ENCODE data around the gene TMEM101. TPM values are rescaled to one million over a fixed set of nuclear protein-coding genes. Genes with fewer than 3 reads are reported as not detected.

Gene TMEM101
- total and polyA plus RNA-seq, 2 of the 8 experiments (the other 6 are each of a cell fraction or from before 2014, with no cell fraction given): 16.1 to 44.7 TPM

DNA sequence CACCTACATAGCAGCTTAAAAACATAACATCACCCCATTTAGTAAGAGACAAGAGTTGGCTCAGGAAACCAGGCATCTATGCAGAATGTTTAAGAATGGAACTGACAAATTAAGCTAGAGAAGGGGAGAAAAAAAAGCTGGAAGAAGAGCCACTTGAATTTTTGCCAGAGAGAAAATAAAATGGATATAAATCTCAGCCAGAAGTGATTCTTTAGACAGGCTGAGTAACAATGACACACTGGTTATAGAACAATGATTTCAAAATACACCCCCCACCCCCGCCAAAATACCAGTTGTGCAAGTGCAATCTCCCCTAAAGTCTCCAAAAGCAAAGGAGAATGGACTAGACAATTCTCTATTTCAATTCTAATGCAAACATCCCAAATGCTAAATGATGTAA, 29.3 kb upstream of the TMEM101 start (continued):
- TF ChIP-seq, protein P1, sequence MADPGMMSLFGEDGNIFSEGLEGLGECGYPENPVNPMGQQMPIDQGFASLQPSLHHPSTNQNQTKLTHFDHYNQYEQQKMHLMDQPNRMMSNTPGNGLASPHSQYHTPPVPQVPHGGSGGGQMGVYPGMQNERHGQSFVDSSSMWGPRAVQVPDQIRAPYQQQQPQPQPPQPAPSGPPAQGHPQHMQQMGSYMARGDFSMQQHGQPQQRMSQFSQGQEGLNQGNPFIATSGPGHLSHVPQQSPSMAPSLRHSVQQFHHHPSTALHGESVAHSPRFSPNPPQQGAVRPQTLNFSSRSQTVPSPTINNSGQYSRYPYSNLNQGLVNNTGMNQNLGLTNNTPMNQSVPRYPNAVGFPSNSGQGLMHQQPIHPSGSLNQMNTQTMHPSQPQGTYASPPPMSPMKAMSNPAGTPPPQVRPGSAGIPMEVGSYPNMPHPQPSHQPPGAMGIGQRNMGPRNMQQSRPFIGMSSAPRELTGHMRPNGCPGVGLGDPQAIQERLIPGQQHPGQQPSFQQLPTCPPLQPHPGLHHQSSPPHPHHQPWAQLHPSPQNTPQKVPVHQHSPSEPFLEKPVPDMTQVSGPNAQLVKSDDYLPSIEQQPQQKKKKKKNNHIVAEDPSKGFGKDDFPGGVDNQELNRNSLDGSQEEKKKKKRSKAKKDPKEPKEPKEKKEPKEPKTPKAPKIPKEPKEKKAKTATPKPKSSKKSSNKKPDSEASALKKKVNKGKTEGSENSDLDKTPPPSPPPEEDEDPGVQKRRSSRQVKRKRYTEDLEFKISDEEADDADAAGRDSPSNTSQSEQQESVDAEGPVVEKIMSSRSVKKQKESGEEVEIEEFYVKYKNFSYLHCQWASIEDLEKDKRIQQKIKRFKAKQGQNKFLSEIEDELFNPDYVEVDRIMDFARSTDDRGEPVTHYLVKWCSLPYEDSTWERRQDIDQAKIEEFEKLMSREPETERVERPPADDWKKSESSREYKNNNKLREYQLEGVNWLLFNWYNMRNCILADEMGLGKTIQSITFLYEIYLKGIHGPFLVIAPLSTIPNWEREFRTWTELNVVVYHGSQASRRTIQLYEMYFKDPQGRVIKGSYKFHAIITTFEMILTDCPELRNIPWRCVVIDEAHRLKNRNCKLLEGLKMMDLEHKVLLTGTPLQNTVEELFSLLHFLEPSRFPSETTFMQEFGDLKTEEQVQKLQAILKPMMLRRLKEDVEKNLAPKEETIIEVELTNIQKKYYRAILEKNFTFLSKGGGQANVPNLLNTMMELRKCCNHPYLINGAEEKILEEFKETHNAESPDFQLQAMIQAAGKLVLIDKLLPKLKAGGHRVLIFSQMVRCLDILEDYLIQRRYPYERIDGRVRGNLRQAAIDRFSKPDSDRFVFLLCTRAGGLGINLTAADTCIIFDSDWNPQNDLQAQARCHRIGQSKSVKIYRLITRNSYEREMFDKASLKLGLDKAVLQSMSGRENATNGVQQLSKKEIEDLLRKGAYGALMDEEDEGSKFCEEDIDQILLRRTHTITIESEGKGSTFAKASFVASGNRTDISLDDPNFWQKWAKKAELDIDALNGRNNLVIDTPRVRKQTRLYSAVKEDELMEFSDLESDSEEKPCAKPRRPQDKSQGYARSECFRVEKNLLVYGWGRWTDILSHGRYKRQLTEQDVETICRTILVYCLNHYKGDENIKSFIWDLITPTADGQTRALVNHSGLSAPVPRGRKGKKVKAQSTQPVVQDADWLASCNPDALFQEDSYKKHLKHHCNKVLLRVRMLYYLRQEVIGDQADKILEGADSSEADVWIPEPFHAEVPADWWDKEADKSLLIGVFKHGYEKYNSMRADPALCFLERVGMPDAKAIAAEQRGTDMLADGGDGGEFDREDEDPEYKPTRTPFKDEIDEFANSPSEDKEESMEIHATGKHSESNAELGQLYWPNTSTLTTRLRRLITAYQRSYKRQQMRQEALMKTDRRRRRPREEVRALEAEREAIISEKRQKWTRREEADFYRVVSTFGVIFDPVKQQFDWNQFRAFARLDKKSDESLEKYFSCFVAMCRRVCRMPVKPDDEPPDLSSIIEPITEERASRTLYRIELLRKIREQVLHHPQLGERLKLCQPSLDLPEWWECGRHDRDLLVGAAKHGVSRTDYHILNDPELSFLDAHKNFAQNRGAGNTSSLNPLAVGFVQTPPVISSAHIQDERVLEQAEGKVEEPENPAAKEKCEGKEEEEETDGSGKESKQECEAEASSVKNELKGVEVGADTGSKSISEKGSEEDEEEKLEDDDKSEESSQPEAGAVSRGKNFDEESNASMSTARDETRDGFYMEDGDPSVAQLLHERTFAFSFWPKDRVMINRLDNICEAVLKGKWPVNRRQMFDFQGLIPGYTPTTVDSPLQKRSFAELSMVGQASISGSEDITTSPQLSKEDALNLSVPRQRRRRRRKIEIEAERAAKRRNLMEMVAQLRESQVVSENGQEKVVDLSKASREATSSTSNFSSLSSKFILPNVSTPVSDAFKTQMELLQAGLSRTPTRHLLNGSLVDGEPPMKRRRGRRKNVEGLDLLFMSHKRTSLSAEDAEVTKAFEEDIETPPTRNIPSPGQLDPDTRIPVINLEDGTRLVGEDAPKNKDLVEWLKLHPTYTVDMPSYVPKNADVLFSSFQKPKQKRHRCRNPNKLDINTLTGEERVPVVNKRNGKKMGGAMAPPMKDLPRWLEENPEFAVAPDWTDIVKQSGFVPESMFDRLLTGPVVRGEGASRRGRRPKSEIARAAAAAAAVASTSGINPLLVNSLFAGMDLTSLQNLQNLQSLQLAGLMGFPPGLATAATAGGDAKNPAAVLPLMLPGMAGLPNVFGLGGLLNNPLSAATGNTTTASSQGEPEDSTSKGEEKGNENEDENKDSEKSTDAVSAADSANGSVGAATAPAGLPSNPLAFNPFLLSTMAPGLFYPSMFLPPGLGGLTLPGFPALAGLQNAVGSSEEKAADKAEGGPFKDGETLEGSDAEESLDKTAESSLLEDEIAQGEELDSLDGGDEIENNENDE (IDR thresholded peaks at IDR 0.05; ENCODE audit: insufficient replicate concordance, low read length): no peak
- TF ChIP-seq RAD21 (IDR thresholded peaks at IDR 0.05 in 1 of 2, conservative IDR thresholded peaks at IDR 0.05 in 1 of 2; ENCODE audit: low read depth in 2 of 2, low read length in 2 of 2) (no peak), TAF7 (optimal IDR thresholded peaks at IDR 0.05; ENCODE audit: borderline replicate concordance, low read depth, low read length) (no peak), CEBPB (IDR thresholded peaks at IDR 0.05; ENCODE audit: low read depth, low read length) (no peak), RXRA (IDR thresholded peaks at IDR 0.05; ENCODE audit: insufficient read depth, low read depth, low read length) (no peak), YY1 (IDR thresholded peaks at IDR 0.05; ENCODE audit: low read depth, low read length) (no peak), EP300 (IDR thresholded peaks at IDR 0.05; ENCODE audit: borderline replicate concordance in 1 of 2, low read depth in 2 of 2, low read length in 2 of 2) (no peak)
- TF ChIP-seq, protein P2, sequence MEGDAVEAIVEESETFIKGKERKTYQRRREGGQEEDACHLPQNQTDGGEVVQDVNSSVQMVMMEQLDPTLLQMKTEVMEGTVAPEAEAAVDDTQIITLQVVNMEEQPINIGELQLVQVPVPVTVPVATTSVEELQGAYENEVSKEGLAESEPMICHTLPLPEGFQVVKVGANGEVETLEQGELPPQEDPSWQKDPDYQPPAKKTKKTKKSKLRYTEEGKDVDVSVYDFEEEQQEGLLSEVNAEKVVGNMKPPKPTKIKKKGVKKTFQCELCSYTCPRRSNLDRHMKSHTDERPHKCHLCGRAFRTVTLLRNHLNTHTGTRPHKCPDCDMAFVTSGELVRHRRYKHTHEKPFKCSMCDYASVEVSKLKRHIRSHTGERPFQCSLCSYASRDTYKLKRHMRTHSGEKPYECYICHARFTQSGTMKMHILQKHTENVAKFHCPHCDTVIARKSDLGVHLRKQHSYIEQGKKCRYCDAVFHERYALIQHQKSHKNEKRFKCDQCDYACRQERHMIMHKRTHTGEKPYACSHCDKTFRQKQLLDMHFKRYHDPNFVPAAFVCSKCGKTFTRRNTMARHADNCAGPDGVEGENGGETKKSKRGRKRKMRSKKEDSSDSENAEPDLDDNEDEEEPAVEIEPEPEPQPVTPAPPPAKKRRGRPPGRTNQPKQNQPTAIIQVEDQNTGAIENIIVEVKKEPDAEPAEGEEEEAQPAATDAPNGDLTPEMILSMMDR (IDR thresholded peaks at IDR 0.05; ENCODE audit: control extremely low read depth in 1 of 3, insufficient read depth in 1 of 3, low read depth in 1 of 3, low read length in 3 of 3): no peak

All from H1 (cell line).